DMS53 treated with DMSO at 0.1 percent for 48 hours (cell line): ENCODE results near the gene DYNLL2.
"Not testable (repeated sequence)": the region's sequence is repeated elsewhere in the genome, so short reads cannot be mapped to it uniquely, and the experiment has no call there.

Source experiments
- DNase-seq: peaks from one replicate; lab custom pipeline; 2025; ENCODE audit not compliant: unreplicated experiment; lab: John Stamatoyannopoulos, UW

DYNLL2 gene

DNA sequence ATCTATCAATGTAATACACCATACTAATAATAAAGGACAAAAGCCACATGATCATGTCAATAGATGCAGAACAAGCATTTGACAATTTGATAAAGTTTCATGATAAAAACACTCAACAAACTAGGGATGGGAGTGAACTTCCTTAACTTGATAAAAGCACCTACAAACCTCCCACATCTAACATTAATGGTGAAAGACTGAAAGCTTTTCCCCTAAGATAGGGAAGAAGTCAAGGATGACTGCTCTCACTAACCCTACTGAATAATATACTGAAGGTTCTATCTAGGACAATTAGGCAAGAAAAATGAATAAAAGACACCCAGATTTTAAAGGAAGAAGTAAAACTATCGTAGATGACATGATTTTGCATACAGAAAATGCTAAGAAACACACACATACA is 10.4 kb upstream of the DYNLL2 start:
- no peak for DNase-seq

- DNase-seq = not testable (repeated sequence)
Observed at GRCh38 chr17:58073266-58073665, 10.0 kb upstream of the DYNLL2 start.

DNA sequence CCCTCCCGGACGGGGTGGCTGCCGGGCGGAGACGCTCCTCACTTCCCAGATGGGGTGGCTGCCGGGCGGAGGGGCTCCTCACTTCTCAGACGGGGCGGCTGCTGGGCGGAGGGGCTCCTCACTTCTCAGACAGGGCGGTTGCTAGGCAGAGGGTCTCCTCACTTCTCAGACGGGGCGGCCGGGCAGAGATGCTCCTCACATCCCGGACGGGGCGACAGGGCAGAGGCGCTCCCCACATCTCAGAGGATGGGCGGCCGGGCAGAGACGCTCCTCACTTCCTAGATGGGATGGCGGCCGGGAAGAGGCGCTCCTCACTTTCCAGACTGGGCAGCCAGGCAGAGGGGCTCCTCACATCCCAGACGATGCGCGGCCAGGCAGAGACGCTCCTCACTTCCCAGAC is 8.8 kb upstream of the DYNLL2 start:
- DNase-seq = not testable (repeated sequence)

GRCh38 chr17:58079300-58080033 is 3.8 kb upstream of the DYNLL2 start:
- no peak for DNase-seq

DNA sequence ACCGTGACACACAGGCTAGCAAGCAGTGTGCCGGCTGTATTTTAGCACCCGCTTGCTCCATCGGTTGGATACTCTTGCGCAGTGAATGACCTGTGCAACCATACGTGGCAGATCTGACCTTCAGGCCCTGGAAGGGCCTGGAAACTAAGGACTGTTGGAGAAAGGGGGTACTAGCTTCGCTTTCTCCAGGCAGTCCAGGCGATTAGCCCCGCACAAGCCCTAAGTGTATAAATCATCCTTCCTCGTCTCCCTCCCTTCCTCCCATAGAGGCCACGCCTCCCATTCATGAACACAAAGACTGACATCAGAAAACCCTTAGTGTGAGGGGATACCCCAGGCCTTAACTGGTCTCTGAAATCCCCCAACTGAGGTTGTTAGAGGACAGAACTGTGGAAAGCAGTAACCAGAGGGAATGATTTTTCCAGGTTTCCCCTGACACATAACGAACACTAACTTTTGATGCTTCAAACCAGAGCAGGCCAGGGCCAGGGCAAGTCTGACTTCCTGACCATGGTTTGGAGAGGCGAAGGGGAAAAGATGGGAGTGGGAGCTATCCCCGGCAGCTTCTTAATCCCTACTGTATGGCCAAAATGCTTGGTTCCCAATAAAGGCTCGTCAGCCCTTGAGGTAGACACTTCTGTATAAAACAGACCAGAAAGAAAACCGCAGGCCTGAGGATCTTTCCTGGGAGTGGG is 1.4 kb upstream of the DYNLL2 start:
- no peak for DNase-seq

DNA sequence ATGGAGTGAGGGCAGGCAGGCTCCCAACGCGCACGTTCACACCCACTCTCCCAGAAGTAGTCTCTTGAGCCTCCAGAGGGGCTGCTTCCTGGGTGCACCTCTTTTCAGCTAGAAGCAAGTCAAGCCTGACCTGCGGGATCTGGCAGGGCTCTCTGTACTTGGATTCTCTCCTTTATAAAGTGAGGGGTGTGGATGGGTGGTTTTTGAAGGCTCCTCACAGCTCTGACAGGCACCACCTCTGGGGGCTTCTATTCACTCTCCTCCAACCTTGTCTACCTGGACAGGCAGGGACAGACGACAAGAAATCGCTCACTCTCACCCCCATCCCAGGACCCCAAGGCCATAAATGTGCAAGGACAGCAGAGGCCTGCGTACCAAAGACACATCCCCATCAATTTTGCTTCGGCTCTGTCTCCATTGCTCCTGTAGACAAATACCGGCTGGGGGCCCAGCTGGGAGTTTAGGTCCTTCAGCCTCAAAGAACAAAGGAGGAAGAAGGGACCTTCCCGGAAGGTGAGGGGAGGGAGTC is 814 bp upstream of the DYNLL2 start:
- DNase-seq = no peak

DNA sequence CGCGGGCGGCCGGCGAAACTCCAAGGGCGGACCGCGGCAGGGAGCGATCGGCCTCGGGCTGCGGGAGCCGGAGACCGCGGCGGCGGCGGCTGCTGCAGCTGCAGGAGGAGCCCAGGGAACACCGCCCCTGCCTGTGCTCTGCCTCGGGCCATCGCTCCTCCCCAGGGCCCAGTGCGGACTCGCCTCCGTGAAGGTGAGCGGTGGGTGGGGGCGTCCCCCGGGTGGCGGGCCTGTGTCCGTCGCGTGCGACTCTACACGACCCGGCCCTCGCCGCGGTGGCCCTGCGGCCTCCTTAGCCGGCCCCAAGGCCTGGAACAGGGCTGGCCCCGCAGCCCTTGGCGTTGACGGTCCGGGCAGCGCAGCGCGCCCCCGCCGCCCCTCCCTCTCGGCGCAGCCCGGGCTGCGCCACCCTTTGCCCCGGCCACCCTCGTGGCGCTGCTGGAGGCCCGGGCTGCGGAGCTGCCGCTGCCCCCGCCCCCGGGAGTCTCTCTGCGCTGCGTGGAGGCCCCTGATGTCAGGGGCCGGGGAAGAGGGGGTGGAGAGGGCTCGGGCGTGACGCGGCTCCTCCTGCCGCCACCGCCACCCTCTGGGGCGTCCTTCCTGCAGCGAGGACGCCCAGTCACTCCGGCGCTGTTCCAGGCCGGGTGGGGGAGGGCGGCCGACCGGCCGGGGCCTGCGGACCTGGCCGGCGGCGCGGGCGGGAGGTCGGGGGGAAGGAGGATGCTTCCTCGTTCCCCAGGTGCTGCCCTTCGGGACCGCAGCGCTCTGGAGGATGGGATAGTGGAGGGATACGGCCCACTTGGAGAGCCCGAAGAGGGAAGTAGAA is 485 bp downstream of the DYNLL2 start:
- no peak for DNase-seq

DNA sequence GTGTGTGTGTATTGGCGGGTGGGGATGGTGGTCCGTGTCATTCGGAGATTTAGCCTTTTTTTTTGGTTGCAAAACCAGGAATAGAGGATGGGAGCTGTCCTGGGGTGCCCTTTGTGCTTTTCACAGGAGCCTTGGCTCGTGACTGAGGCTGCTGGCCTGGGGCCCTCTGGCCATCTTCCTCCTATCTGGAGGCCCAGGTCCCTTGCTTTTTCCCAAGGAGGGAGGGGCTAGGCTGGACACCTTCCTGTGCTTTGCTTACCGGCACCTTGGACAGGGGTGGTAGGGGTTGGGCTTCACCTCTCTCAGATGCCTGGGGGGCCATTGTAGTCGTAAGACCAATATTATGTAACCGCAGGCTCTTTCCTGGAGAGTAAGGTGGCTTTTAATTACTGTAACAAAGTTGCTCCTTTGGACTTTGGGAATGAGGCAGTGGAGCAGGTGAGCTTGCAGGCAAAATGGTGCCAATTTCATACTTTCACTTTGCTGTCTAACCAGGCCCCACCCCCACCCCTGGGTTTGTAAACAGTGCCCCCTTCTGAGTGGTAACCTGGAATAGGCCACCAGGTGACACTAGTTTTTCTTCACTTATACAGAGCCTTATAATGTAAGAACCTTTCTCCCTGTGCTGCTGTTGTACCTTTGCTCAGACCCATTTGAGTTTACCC is 1.2 kb downstream of the DYNLL2 start:
- peak; percentile 5 for DNase-seq

DNA sequence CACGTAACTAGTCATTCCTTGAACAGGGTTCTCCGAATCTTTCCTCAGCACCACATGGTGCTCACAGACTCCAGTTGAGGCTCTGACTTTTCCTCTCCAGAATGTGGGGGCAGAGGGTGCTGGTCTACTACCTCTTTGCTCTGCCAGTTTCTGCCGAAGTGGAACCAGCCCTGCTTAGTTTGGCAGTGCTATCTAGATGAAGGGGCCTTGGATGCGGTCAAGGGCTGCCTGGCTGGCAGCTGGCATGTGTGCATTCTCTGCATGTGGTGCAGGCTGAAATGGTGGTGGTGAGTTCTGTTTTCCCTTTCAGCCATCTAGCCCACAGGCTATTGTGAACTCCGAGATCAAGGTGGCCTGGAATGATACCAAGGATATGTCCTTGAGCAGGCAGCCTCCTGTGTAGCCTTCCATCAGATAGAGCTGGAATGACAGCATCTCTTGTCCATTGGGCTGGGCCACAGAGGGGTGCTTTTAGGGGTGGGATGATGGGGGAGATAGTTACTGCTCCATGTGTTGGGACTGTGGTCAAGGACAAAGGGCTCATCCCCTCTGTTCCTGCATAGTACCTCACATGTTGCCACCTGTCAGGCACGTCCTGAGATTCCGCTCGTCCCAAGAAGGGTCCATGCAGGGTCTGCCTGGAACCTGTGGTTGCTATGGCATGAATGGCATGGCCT is 2.0 kb downstream of the DYNLL2 start:
- no peak for DNase-seq

DNA sequence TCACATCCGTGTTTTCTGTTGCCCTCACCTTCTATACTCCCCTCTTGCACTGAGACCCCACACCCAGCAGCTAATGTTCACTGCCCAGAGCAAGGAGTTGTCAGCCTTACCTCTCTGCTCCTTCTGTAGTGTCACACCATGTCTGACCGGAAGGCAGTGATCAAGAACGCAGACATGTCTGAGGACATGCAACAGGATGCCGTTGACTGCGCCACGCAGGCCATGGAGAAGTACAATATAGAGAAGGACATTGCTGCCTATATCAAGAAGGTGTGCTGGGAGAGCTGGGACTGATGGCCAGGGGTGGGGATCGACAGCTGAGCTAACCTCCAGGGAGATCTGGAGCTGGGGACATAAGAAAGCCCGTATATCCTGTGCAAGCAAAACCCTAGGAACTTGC is 3.7 kb downstream of the DYNLL2 start:
- no peak for DNase-seq

- DNase-seq = no peak
Observed at GRCh38 chr17:58088624-58089023, 5.4 kb downstream of the DYNLL2 start.

DNA sequence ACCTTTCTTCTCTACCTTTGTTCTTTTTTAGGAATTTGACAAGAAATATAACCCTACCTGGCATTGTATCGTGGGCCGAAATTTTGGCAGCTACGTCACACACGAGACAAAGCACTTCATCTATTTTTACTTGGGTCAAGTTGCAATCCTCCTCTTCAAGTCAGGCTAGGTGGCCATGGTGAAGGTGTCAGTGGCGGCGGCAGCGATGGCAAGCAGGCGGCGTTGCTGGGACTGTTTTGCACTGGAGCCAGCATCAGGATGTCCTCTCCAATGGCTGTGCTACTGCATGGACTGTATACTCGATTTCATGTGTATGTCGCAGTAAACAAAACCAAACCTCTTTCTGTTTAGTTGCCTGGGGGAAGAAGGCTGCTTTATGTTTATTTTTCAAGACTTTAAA is 5.9 kb downstream of the DYNLL2 start:
- no peak for DNase-seq

GRCh38 chr17:58091024-58091567 is 7.9 kb downstream of the DYNLL2 start:
- no peak for DNase-seq

- DNase-seq = no peak
Observed at GRCh38 chr17:58092101-58092796, 9.0 kb downstream of the DYNLL2 start.

DNA sequence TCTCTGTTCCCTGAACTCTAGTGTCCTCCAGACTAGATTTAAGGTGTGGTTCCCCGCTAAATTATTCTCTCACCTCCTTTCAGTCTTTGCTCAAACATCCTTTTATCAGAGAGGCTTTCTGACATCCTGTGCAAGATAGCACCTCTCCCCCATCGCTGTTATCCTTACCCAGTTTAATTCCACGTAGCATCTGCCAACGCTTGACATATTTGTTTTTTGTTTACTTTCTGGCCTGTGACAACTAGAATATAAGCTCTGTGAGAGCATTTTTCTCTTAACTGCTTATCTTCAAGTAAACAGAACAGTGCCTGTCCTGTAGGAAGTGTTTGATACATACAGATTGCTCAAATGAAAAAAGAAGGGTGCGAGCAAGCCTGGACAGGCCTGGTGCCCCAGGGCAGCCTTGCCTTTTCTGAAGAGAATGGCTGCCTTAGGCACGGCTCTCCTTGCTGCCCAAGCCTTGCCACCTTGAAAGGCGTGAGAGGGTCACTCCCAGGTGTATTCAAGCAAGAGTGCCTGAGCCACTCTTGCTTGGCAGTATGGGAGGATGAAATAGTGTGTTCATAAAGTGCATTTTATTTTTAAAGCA is 9.7 kb downstream of the DYNLL2 start:
- DNase-seq = no peak

DNA sequence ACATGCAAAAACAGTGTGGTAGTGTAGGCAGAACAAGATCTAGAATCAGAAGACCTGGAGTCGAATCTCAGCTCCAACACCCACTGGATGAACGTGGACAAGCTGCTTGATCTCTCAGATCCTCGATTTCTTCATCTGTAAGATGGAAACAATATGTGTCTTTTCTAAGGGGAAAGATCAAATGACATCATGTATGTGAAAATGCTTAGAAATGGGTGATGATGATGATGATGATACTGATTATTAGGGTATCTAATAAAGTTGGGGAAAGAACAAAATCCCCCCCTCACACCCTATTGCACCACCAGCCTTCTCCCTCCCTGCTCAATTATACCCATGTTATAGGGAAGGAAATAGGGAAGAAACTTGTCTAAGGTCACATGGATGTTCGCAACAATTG is 10.9 kb downstream of the DYNLL2 start:
- no peak for DNase-seq

DNA sequence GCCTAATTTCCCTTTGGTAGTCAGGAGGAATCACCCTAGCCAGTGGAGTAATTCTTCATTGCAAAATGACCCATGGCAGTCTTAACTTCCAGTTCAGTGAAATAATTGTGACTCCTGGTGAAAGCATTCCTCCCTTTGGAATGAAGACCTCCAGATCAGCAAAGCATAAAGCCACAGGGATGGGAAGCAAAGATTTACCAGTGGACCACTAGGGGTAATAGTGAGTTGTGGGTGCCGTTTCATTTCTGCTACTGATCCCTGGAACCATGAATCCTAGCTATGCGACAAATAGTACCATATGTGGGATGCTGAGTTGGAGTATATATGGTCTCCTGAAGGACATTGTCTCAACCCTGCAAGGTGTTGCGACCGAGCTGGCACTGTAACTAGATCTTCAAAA is 13.7 kb downstream of the DYNLL2 start:
- DNase-seq = no peak

GRCh38 chr17:58097384-58098088 is 14.3 kb downstream of the DYNLL2 start:
- no peak for DNase-seq

- no peak for DNase-seq
Observed at GRCh38 chr17:58100506-58100905, 17.3 kb downstream of the DYNLL2 start.
